HG02798 (cell line): ENCODE data around the gene INPP4B.

Experiments
- ATAC-seq: cut with Tn5 transposase; IDR thresholded peaks from one replicate; pipeline ENCODE4 v1.9.1; 2021; ENCODE audit warnings: mild to moderate bottlenecking; ENCODE audit not compliant: unreplicated experiment, poor library complexity

The INPP4B gene

DNA sequence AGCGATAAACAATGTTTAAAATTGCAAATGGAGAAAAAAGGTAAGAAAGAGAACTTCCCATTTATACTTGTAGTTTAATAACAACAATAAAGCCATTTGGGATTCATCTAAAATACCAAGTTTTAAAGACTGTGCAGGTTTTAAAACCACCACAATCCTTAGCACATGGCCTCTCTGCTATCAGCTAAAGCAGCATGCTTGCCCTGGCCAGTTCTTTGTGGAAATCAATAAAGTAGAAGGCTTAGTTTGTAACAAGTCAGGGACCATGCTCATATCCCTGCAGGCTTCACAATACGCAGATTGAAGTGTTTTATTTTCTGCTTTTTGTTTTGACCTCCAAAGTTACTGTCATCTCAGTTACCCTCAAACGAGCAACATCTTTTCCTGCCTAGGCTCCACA lies 249.5 kb downstream of the INPP4B start:
- ATAC-seq, result no peak

GRCh38 chr4:142596121-142596520 lies 250.0 kb downstream of the INPP4B start:
- ATAC-seq, result no peak

DNA sequence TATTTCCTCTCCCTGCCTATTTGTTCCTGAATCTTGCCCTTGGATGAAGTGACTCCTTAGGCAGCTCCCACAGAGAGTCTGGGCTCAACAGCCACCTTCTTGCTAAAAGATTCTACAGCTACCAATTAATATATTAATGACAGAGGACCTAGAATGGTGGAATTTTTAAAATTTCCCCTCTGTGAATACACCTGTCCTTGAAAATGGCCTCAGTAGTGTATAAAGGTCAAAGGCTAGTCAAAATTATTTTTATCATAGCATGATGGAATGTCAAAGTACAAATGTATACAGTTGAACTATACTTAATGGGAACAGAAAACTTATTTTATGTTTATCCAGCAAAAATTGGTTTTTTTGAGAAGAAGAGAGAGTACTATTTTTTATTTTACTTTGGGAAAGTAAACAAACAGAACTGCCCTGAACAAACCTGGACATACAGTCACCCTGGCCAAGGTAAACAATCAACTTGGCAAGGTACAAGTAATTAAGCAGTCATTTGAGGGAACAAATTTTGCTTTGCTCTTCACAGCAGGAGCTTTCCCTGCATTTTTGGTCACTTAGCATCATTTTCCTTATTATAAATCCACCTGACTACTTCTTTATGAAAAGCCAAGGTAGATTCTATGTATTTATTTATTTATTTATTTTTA lies 250.8 kb downstream of the INPP4B start:
- no peak for ATAC-seq

DNA sequence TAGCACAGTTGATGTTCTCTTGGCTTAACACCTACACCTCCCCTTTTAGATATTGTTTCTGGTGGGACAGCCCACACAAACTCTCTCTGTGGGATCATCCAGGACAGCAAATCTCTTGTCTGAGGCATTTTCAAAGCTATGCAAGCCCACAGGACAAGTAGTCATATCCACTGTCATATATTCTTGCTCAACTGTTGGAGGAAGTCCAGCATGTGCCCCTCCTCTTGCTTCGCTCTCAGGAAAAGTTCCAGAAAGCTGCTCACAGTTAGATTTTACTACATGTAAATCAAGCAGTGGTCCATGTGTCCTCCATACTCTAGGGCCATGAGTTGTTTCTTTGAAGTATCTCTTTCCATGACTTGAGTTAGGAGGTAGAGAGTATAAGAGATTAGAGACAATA lies 260.7 kb downstream of the INPP4B start:
- ATAC-seq, result no peak

- no peak for ATAC-seq
Observed at GRCh38 chr4:142583708-142584107, 262.4 kb downstream of the INPP4B start.

DNA sequence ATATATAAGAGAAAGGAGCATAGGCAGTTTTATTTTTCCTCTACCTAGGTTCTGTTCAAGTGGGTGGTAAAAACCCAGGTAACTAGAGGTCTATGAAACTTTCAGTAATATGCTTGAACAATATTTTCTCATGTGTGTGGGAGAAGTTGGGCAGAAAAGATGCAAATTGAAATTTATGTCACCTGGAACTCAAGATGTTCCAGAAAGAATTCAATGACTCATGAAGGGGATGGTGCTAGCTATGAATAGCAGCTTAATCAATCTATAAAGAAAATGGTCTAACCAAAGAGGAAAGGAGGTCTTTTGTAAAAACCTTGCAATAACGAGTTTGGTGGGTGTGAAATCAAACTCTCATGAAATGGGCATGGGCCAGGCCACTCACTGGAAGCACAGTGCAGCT lies 263.8 kb downstream of the INPP4B start:
- ATAC-seq, result peak; percentile 50

GRCh38 chr4:142581881-142582280 lies 264.2 kb downstream of the INPP4B start:
- no peak for ATAC-seq

DNA sequence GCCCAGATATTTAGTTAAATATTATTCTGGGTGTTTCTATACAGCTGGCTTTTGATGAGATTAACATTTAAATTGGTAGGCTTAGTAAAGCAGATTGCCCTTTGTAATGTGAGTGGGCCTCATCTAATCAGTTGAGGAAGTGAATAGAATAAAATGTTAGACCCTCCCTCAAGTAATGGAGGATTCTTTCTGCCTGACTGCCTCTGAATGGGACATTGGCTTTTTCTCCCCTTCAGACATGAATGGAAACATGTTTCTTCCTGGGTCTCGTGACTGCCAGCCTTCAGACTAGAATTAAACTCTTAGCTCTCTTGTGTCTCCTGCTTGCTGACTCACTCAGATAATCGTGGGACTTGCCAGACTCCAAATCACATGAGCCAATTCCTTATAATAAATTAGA lies 266.7 kb downstream of the INPP4B start:
- no peak for ATAC-seq

- ATAC-seq, result peak; percentile 74
Observed at GRCh38 chr4:142574306-142574705, 271.8 kb downstream of the INPP4B start.

DNA sequence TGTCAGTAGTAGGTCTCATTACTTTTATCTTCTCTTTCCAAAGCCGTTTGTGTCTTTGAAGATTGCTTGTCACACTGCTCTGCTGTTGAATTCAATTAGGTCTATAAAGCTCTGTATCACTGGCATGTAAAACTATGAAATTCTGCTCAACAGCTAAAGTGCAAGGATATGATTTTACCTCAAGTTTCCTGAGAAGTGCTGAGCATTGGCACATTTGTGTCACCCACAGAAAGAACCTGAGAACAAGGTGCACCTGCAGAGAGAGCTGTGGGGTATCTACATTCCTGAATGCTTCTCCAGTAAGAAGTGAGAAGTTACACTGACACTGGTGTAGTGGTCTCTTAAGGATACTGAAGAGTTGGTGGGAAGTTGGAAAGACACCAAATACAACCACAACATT lies 274.0 kb downstream of the INPP4B start:
- ATAC-seq, result no peak

DNA sequence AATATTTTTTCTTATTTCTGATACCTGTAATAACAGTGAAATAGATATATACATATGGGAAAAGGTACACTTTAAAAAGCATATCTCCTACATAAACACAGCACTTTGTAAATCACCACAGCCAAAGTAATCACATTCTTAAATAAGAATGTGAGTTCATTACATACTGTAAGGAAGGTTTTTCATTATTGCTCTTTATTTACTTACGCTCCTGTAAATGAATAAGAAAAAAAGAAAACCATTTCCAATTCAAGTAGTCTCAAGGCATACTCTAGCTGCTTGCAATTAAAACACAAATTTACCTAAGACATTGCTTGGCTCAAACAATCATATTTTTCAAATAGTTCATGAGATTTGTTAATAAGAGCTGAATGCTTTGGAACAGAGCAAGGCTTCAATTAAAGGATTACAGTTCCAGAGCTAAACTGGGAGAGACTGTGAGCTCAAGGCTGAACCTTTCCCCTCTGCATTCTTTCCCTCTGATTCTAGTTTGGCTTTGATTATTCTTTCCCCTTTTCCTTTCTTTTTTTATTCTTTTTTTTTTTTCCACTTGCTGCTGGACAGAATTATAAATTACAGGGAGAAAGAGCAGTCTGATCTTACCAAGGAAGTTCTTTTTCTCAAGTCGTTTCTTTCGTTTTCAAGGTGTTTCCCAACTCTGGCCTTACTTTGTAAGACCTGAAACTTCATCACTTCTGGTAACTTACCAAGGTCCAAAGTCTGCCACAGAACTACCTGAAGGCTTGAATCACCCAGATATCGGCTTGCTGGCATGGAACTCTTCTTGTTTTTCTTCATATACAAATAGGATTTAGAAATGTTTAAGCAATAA lies 278.3 kb downstream of the INPP4B start:
- peak; percentile 64 for ATAC-seq

- peak; percentile 45 for ATAC-seq
Observed at GRCh38 chr4:142567199-142567598, 278.9 kb downstream of the INPP4B start.

DNA sequence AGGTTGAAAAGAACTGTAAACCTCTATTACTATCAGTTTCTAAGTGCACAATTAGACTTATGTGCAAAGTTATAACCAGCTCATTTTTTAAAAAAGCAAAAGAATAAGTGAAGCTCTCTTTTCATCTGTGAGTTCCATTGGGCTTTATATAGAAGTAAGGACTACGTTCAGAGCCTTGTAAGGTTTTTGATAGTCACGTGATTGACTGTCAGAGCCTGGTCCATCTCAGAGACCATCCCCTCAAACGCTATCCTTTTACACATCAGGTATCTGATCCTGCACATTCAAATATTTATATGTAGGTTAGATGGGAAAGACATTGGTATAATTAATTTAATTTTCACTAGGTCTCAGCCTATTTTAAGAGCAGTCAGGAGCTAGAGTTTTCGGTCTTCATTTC lies 279.3 kb downstream of the INPP4B start:
- ATAC-seq, result no peak

DNA sequence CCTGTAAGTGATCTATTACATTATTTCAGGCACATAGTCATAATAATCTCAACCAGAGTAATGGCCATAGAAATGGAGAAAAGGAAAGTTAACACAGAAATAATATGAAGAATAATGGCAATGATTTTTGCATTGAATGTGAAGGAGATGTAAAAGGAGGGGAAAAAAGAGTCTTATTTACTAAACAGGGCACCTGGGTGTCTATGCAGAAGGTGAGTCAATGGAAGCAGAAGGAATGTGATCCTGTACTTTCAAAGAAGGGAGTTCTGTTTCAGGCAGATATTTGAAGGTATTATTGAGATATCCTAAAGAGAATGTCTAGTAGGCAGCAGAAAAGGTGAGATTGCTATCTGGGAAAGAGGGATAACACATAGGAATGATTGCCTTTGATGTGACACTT lies 279.9 kb downstream of the INPP4B start:
- no peak for ATAC-seq

DNA sequence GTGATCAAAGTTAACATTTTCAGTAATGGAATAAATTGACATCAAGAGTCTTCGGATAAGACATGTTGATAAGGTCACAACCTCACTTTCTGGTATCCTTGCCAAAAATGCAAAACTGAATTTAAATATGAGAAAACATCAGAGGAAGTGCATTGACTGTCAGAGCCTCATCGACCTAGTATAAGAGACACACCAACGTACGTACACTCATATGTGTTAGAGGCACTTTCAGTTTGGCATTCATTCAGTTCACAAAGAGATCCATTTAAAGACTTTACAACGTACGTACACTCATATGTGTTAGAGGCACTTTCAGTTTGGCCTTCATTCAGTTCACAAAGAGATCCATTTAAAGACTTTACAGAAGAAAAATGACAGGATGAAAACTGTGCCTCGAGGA lies 280.3 kb downstream of the INPP4B start:
- ATAC-seq, result peak; percentile 24

GRCh38 chr4:142563682-142564291 lies 282.3 kb downstream of the INPP4B start:
- ATAC-seq, result peak; percentile 38

GRCh38 chr4:142559986-142560385 lies 286.1 kb downstream of the INPP4B start:
- ATAC-seq, result no peak

DNA sequence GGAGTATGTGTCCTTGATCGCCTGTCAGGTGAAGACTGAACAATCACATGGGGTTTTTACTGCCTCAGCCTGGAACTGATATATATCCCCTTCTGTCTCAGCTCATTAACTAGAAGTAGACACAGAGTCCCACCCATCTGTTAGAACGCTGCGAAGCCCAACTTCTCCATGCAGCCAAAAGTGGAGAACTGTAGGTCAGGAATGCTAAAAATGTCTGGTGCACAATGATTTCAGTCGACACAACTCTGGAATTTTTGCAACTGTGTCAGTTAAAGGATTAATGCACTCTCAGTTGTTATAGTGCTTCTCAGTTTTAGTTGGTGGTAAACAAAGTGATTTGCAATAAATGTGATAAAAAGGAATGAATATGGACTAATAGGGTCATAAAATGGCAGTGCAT lies 287.2 kb downstream of the INPP4B start:
- ATAC-seq, result no peak

- no peak for ATAC-seq
Observed at GRCh38 chr4:142557239-142557801, 288.8 kb downstream of the INPP4B start.

DNA sequence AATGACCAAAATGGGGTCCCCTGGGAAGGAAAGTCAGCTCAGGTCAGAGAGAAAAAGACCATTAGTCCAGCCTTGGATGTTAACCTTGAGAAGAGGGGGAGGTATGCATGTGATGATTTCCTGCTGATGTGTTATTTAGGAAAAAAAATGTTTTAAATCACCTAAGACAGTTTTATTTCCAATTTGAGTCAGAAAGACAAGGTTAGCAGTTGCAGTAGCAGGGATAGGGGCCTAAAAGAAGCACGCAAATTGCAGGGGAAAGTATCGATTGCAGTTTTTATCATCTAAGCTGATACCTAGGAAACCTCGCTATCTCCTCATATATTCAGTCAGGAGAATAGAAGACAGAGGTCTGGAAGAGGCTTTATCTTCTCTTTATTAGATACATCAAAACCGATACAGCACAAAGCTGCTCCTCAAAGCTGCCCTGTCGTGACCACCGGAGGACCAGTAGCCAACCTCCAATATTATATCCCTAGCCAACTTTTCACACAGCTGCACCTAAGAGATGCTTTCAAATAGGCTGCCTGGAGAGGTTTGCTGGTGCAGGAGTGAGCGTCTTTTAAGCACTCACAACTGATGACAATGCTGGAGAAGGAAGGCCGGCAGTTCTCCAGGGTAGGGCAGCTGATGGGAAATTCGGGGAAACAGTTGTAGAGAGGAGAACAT lies 289.4 kb downstream of the INPP4B start:
- no peak for ATAC-seq

GRCh38 chr4:142556048-142556447 lies 290.1 kb downstream of the INPP4B start:
- ATAC-seq, result no peak
